ENCODE measurements around the gene SPIN3.
A peak's percentile ranks its signal among the peaks of the same experiment; 100 is the strongest.
"Not testable (repeated sequence)": the region's sequence is repeated elsewhere in the genome, so short reads cannot be mapped to it uniquely, and the experiment has no call there.

Gene SPIN3

GRCh38 chrX:56995271-56995994, at the start of gene SPIN3:
TSS of gene SPIN3 (minus strand) at chrX:56995541. CDS start at chrX:56994947, 594 bp downstream.
- Mint-ChIP-seq H3K4me1 (peaks cover 29% of the 10 kb centered on the region), H3K27me3 (peaks cover 6% of the 10 kb centered on the region), H3K27ac (peak within 1 kb of the TSS; percentile 89), H3K4me3 (peak within 1 kb of the TSS; percentile 84), H3K9me3 (peaks cover 8% of the 10 kb centered on the region), H3K36me3 (ENCODE audit: low read depth) (peaks cover 12% of the 10 kb centered on the region)
- DNase-seq (peak; percentile 66), ATAC-seq (peak; percentile 83)

GRCh38 chrX:57044245-57044644, 48.9 kb upstream of the SPIN3 start:
- Mint-ChIP-seq H3K4me3 (no peak overlapping the region), H3K27ac (no peak overlapping the region), H3K36me3 (ENCODE audit: low read depth) (no peaks in the 10 kb centered on the region), H3K9me3 (no peaks in the 10 kb centered on the region), H3K4me1 (no peaks in the 10 kb centered on the region), H3K27me3 (no peaks in the 10 kb centered on the region)
- ATAC-seq (no peak), DNase-seq (no peak)

DNA sequence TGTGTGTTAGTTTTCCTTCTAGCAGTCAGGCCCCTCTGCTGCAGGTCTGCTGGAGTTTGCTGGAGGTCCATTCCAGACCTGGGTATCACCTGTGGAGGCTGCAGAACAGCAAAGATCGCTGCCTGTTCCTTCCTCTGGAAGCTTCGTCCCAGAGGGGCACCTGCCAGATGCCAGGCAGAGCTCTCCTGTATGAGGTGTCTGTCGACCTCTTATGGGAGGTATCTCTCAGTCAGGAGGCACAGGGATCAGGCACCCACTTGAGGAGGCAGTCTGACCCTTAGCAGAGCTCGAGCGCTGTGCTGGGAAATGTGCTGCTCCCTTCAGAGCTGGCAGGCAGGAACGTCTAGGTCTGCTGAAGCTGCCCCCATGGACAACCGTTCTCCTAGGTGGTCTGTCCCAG, 41.9 kb upstream of the SPIN3 start:
- not testable (repeated sequence) for H3K4me3 Mint-ChIP-seq, DNase-seq, H3K27me3 Mint-ChIP-seq

GRCh38 chrX:56994375-56995270, 718 bp downstream of the SPIN3 start:
- no peak for ATAC-seq
- H3K4me1 Mint-ChIP-seq = peaks cover 29% of the 10 kb centered on the region
- H3K27me3 Mint-ChIP-seq = peaks cover 6% of the 10 kb centered on the region

More for the DNA sequence above, 41.9 kb upstream of the SPIN3 start:
- H3K4me1 Mint-ChIP-seq; H3K9me3 Mint-ChIP-seq; ATAC-seq; H3K36me3 Mint-ChIP-seq (ENCODE audit: low read depth); H3K27ac Mint-ChIP-seq: not testable (repeated sequence)

GRCh38 chrX:56987741-56988140, 7.6 kb downstream of the SPIN3 start:
- Mint-ChIP-seq H3K36me3 (ENCODE audit: low read depth) (peaks cover 10% of the 10 kb centered on the region), H3K9me3 (no peaks in the 10 kb centered on the region), H3K4me3 (no peak overlapping the region), H3K27ac (no peak overlapping the region), H3K27me3 (no peaks in the 10 kb centered on the region), H3K4me1 (peaks cover 17% of the 10 kb centered on the region)
- ATAC-seq = no peak
- DNase-seq = no peak

More at GRCh38 chrX:56994375-56995270, 718 bp downstream of the SPIN3 start:
- peak overlapping the region; percentile 84 for H3K4me3 Mint-ChIP-seq
- H3K27ac Mint-ChIP-seq = peak overlapping the region; percentile 89
- H3K36me3 Mint-ChIP-seq (ENCODE audit: low read depth) = peaks cover 12% of the 10 kb centered on the region
- H3K9me3 Mint-ChIP-seq = peaks cover 8% of the 10 kb centered on the region
- no peak for DNase-seq

- Mint-ChIP-seq H3K27me3 (no peaks in the 10 kb centered on the region), H3K36me3 (ENCODE audit: low read depth) (peaks cover 5% of the 10 kb centered on the region), H3K4me1 (peaks cover 16% of the 10 kb centered on the region), H3K27ac (no peak overlapping the region), H3K4me3 (no peak overlapping the region), H3K9me3 (no peaks in the 10 kb centered on the region)
- peak; percentile 2 for DNase-seq
- peak; percentile 46 for ATAC-seq
These were observed 9.2 kb downstream of the SPIN3 start for GRCh38 chrX:56986138-56986537.

- peak; percentile 72 for ATAC-seq
- no peak overlapping the region for H3K4me3 Mint-ChIP-seq
These were observed 17.2 kb downstream of the SPIN3 start for GRCh38 chrX:56978172-56978571.

GRCh38 chrX:56975611-56976010, 19.7 kb downstream of the SPIN3 start:
- H3K9me3 Mint-ChIP-seq = no peaks in the 10 kb centered on the region
- no peaks in the 10 kb centered on the region for H3K36me3 Mint-ChIP-seq (ENCODE audit: low read depth)
- no peak overlapping the region for H3K4me3 Mint-ChIP-seq
- H3K4me1 Mint-ChIP-seq = no peaks in the 10 kb centered on the region
- H3K27ac Mint-ChIP-seq = no peak overlapping the region
- no peaks in the 10 kb centered on the region for H3K27me3 Mint-ChIP-seq
- no peak for ATAC-seq
- no peak for DNase-seq

More at GRCh38 chrX:56978172-56978571, 17.2 kb downstream of the SPIN3 start:
- Mint-ChIP-seq H3K27ac (no peak overlapping the region), H3K4me1 (no peaks in the 10 kb centered on the region), H3K36me3 (ENCODE audit: low read depth) (no peaks in the 10 kb centered on the region), H3K27me3 (no peaks in the 10 kb centered on the region), H3K9me3 (no peaks in the 10 kb centered on the region)
- DNase-seq = peak; percentile 17

DNA sequence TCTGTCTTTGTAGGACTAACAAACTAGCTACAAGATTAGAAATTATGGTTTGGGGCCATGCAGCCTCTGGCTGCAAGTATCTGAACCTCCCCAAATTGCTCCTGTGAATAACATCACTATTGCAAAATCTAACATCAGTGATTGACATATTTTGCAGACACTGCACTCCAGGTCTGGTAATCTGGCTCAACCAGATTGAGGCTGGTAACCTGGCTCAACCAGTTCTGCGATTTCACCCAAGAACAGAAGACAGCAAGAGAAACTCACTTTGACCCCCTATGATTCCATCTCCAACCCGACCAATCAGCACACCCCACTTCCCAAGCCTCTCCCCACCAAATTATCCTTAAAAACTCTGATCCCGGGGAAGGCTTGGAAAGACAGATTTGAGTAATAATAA, 20.9 kb downstream of the SPIN3 start:
- ATAC-seq (no peak), DNase-seq (no peak)
- Mint-ChIP-seq H3K27ac (no peak overlapping the region), H3K4me3 (no peak overlapping the region), H3K4me1 (no peaks in the 10 kb centered on the region), H3K9me3 (no peaks in the 10 kb centered on the region), H3K36me3 (ENCODE audit: low read depth) (no peaks in the 10 kb centered on the region), H3K27me3 (no peaks in the 10 kb centered on the region)

GRCh38 chrX:56969559-56969958, 25.8 kb downstream of the SPIN3 start:
- H3K27ac Mint-ChIP-seq = no peak overlapping the region
- DNase-seq = no peak
- H3K27me3 Mint-ChIP-seq = no peaks in the 10 kb centered on the region
- H3K4me3 Mint-ChIP-seq = no peak overlapping the region
- H3K4me1 Mint-ChIP-seq = no peaks in the 10 kb centered on the region
- peaks cover 6% of the 10 kb centered on the region for H3K36me3 Mint-ChIP-seq (ENCODE audit: low read depth)
- no peaks in the 10 kb centered on the region for H3K9me3 Mint-ChIP-seq
- no peak for ATAC-seq

DNA sequence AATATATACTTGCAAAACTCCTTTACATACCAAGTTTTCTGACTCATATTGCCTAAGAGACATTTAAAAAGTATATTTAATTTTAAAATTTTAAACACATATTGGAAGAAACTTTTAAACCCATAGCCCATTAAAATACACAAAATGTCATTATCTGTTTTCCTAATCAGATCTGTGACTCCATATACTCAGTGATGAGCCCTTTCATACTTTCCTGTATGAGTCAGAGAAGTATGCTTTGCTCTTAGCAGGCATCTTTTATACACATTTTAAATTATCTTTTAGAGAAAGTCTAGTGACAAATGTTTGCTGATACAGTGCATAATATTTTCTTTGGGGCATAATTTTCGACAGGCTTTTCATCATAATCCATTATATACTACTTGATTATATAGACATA, 26.4 kb downstream of the SPIN3 start:
- DNase-seq = no peak
- Mint-ChIP-seq H3K27ac (no peak overlapping the region), H3K9me3 (no peaks in the 10 kb centered on the region), H3K4me3 (no peak overlapping the region), H3K36me3 (ENCODE audit: low read depth) (peaks cover 6% of the 10 kb centered on the region), H3K27me3 (no peaks in the 10 kb centered on the region), H3K4me1 (no peaks in the 10 kb centered on the region)
- ATAC-seq = no peak

DNA sequence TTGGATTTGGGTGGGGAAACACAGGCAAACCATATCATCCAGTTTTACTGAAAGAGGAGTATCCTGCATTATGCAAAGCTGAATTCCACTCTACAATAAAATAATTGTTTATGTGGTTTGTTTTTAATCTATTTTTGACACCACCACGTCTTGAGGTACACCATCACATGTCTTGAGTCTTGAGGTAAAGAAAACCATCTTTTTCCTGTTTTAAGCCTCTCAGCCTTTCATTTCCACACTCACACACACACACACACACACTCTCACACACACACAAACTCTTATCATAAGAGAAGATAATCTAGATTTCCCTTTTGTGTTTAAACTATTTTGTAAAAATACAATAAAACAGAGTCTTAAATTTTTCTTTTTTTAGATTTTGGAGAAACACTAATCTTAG, 32.0 kb downstream of the SPIN3 start:
- DNase-seq (no peak), ATAC-seq (no peak)
- H3K27ac Mint-ChIP-seq = no peak overlapping the region
- no peaks in the 10 kb centered on the region for H3K27me3 Mint-ChIP-seq
- H3K9me3 Mint-ChIP-seq = no peaks in the 10 kb centered on the region
- H3K36me3 Mint-ChIP-seq (ENCODE audit: low read depth) = peaks cover 6% of the 10 kb centered on the region
- H3K4me3 Mint-ChIP-seq = no peak overlapping the region
- peaks cover 5% of the 10 kb centered on the region for H3K4me1 Mint-ChIP-seq

- Mint-ChIP-seq H3K27me3 (no peaks in the 10 kb centered on the region), H3K27ac (no peak overlapping the region), H3K4me3 (no peak overlapping the region), H3K4me1 (no peaks in the 10 kb centered on the region), H3K36me3 (ENCODE audit: low read depth) (peaks cover 5% of the 10 kb centered on the region), H3K9me3 (peaks cover 3% of the 10 kb centered on the region)
- ATAC-seq = no peak
- DNase-seq = no peak
These were observed 47.6 kb downstream of the SPIN3 start for GRCh38 chrX:56947699-56948098.

DNA sequence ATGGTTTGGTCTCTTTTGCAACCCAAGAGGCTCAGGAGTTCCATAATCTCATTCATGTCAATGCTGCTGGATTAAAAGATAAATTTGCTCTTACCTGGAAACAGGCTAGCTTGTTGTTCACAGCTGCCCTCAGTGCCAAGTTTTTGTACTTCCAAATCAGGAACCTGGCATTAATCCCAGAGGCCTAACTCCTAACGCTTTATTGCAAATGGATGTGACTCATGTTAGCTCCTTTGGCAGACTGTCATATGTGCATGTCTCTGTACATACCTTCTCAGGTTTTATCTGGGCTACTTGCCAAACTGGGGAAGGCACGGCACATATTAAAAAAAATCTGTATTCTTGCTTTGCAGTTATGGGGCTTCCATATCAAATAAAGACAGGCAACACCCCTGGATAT, 49.1 kb downstream of the SPIN3 start:
- DNase-seq; ATAC-seq; H3K4me1 Mint-ChIP-seq; H3K4me3 Mint-ChIP-seq; H3K9me3 Mint-ChIP-seq; H3K27ac Mint-ChIP-seq; H3K27me3 Mint-ChIP-seq; H3K36me3 Mint-ChIP-seq (ENCODE audit: low read depth): not testable (repeated sequence)

- not testable (repeated sequence) for ATAC-seq; H3K27me3 Mint-ChIP-seq; H3K9me3 Mint-ChIP-seq; DNase-seq; H3K4me1 Mint-ChIP-seq; H3K4me3 Mint-ChIP-seq; H3K36me3 Mint-ChIP-seq (ENCODE audit: low read depth); H3K27ac Mint-ChIP-seq
These were observed 50.1 kb downstream of the SPIN3 start for GRCh38 chrX:56945226-56945625.

Measured in activated naive CD8-positive, alpha-beta T cell treated with anti-CD3 and anti-CD28 coated beads, Interleukin-2, amount 50 U/mL, for 24 hours (primary cell).